NCI-H748 (cell line): ENCODE data around the gene SMPDL3A.

Experiments used
- DNase-seq: peaks from one replicate; lab custom pipeline; 2025; ENCODE audit not compliant: unreplicated experiment; lab: John Stamatoyannopoulos, UW

Gene SMPDL3A

GRCh38 chr6:122853259-122853995 is 64.4 kb downstream of the SMPDL3A start:
- DNase-seq = no peak
